Gastrocnemius medialis (tissue), 4 donors: Measurements from ENCODE around the gene ARHGAP15.

Source experiments
- POLR2A ChIP-seq, 2 donors: fragments of 450-650 bp; IDR thresholded peaks; one replicate each; pipeline ENCODE4 v1.6.1; 2017; ENCODE audit warnings: antibody characterized with exemption in 2 of 2, mild to moderate bottlenecking in 2 of 2, moderate library complexity in 2 of 2
- TF ChIP-seq, protein P1 (sequence below), 5 experiments: fragments of 450-650 bp in 3 of 5; fragments of 200-600 bp in 2 of 5; sonication (generic) in 2 of 5; IDR thresholded peaks in 4 of 5; conservative IDR thresholded peaks in 1 of 5; 1 replicate in 4 of 5; 2 replicates in 1 of 5; pipeline ENCODE4 v1.5.1; 2016 to 2019; ENCODE audit warnings: antibody characterized with exemption in 5 of 5, mild to moderate bottlenecking in 3 of 5, moderate library complexity in 3 of 5

DNA sequence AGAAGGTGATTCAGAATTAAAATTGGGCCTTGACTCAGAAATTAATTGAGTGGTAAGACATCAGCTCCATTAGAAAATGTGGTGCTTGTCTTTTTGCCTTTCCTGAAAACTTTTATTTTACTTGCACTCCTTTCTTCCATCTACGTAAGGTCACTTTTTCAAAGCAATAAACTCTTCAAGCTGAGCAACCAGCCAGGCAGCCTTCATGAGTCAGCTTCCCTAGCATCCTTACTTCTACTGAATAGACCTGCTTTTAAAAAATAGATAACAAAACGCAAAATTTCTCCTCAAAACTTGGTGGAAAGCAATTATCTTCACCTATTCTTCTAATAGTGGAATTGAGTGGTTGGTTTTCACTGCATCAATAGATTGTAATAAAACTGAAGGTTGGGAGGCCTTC lies 504.2 kb downstream of the ARHGAP15 start:
- TF ChIP-seq, protein P1, sequence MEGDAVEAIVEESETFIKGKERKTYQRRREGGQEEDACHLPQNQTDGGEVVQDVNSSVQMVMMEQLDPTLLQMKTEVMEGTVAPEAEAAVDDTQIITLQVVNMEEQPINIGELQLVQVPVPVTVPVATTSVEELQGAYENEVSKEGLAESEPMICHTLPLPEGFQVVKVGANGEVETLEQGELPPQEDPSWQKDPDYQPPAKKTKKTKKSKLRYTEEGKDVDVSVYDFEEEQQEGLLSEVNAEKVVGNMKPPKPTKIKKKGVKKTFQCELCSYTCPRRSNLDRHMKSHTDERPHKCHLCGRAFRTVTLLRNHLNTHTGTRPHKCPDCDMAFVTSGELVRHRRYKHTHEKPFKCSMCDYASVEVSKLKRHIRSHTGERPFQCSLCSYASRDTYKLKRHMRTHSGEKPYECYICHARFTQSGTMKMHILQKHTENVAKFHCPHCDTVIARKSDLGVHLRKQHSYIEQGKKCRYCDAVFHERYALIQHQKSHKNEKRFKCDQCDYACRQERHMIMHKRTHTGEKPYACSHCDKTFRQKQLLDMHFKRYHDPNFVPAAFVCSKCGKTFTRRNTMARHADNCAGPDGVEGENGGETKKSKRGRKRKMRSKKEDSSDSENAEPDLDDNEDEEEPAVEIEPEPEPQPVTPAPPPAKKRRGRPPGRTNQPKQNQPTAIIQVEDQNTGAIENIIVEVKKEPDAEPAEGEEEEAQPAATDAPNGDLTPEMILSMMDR (IDR thresholded peaks at IDR 0.05 in 4 of 5, conservative IDR thresholded peaks at IDR 0.05 in 1 of 5), result no peak
- no peak for TF ChIP-seq POLR2A (IDR thresholded peaks at IDR 0.05)
